A549 (cell line): ENCODE results near the gene ACR. TPM values are rescaled to one million over a fixed set of nuclear protein-coding genes. Genes with fewer than 3 reads are reported as not detected.

Source experiments
- ATAC-seq, 2 experiments: fragments of 200-7000 bp in 1 of 2; fragments of >200 bp in 1 of 2; cut with Nextera tagmentation in 1 of 2; cut with Tn5 transposase in 1 of 2; 3 replicates each; pipeline versions ENCODE4 v1.8.0 to v1.9.1; 2018 to 2020; ENCODE audit warnings: mild to moderate bottlenecking in 1 of 2, moderate library complexity in 1 of 2
- CTCF ChIA-PET: fragments of 300-600 bp; sonication (Branson Sonifier 250); formaldehyde crosslinking; extraction: SDS; loops from one replicate; lab custom pipeline; 2021; ENCODE audit warnings: antibody characterized with exemption, inconsistent platforms; lab: Yijun Ruan, JAX
- POLR2A ChIA-PET: fragments of 350-600 bp; formaldehyde crosslinking; extraction: SDS; loops from one replicate; lab custom pipeline; 2021; ENCODE audit warnings: antibody characterized with exemption, inconsistent platforms; lab: Yijun Ruan, JAX
- DNase-seq, 2 experiments: peaks; one replicate each; pipeline versions ENCODE4 v3.0.0 to v3.0.0-alpha.2; 2011 to 2016; ENCODE audit warnings: low read depth in 1 of 2, low spot score in 1 of 2
- FAIRE-seq: peaks from 2 replicates; lab custom pipeline; 2011; peaks lifted over from hg19 to GRCh38; lab: Jason Lieb, UNC
- H3K27ac ChIP-seq, 2 experiments: fragments of >200 bp; sonication (Bioruptor Twin); formaldehyde crosslinking; 3 replicates each; pipeline ENCODE4 v1.5.1; 2016 to 2017
- H3K4me1 ChIP-seq: fragments of >200 bp; sonication (Bioruptor Twin); formaldehyde crosslinking; 3 replicates; pipeline ENCODE4 v1.6.1; 2016
- H3K4me2 ChIP-seq: fragments of >200 bp; sonication (Bioruptor Twin); formaldehyde crosslinking; 3 replicates; pipeline ENCODE4 v1.6.1; 2016
- H3K4me3 ChIP-seq: fragments of >200 bp; sonication (Bioruptor Twin); formaldehyde crosslinking; 3 replicates; pipeline ENCODE4 v1.5.1; 2016
- H3K9me3 ChIP-seq: fragments of >200 bp; sonication (Bioruptor Twin); formaldehyde crosslinking; 3 replicates; pipeline ENCODE4 v1.6.1; 2016
- CBX2 ChIP-seq: fragments of 200-600 bp; sonication (generic); IDR thresholded peaks from 2 replicates; pipeline ENCODE4 v1.6.1; 2016; ENCODE audit warnings: low read depth, mild to moderate bottlenecking, borderline replicate concordance
- CHD2 ChIP-seq: fragments of 150-350 bp; IDR thresholded peaks from 2 replicates; pipeline ENCODE4 v1.6.1; 2014; ENCODE audit warnings: low read length; ENCODE audit not compliant: partially characterized antibody
- CHD4 ChIP-seq: fragments of 200-600 bp; sonication (generic); IDR thresholded peaks from 2 replicates; pipeline ENCODE4 v1.6.1; 2016; ENCODE audit warnings: antibody characterized with exemption, mild to moderate bottlenecking, borderline replicate concordance
- EHMT2 ChIP-seq: fragments of 200-600 bp; sonication (generic); IDR thresholded peaks from 2 replicates; pipeline ENCODE4 v1.6.1; 2016; ENCODE audit warnings: antibody characterized with exemption, low read depth, mild to moderate bottlenecking, moderate library complexity
- FOSB ChIP-seq: fragments of 250-450 bp; sonication (Bioruptor Pico); IDR thresholded peaks from 2 replicates; pipeline ENCODE4 v1.5.0; 2020; ENCODE audit warnings: mild to moderate bottlenecking, moderate library complexity
- HEYL ChIP-seq: fragments of 250-450 bp; sonication (Bioruptor Pico); IDR thresholded peaks from 2 replicates; pipeline ENCODE4 v1.8.0; 2021; ENCODE audit warnings: mild to moderate bottlenecking, moderate library complexity
- JUN ChIP-seq, 2 experiments: fragments of >200 bp; sonication (Bioruptor Twin); formaldehyde crosslinking; IDR thresholded peaks; 2 replicates in 1 of 2; 3 replicates in 1 of 2; pipeline ENCODE4 v1.6.1; 2016 to 2017
- JUNB ChIP-seq: fragments of >200 bp; sonication (Bioruptor Twin); formaldehyde crosslinking; IDR thresholded peaks from 2 replicates; pipeline ENCODE4 v1.6.1; 2016
- KDM5A ChIP-seq: fragments of 200-600 bp; sonication (generic); IDR thresholded peaks from 2 replicates; pipeline ENCODE4 v1.6.1; 2016; ENCODE audit warnings: antibody characterized with exemption, mild to moderate bottlenecking
- MAFK ChIP-seq: fragments of 450-650 bp; IDR thresholded peaks from 2 replicates; pipeline ENCODE4 v1.6.1; 2014; ENCODE audit not compliant: partially characterized antibody
- NFE2L2 ChIP-seq: fragments of 150-350 bp; conservative IDR thresholded peaks from 2 replicates; pipeline ENCODE4 v1.6.1; 2014; ENCODE audit warnings: low read length
- RFX5 ChIP-seq: fragments of 450-650 bp; IDR thresholded peaks from 2 replicates; pipeline ENCODE4 v1.7.1; 2014; ENCODE audit warnings: antibody characterized with exemption, mild to moderate bottlenecking, moderate library complexity
- RNF2 ChIP-seq: fragments of 200-600 bp; sonication (generic); IDR thresholded peaks from 2 replicates; pipeline ENCODE4 v1.6.1; 2016; ENCODE audit warnings: low read depth, mild to moderate bottlenecking, antibody characterized with exemption, moderate library complexity, borderline replicate concordance
- SMC3 ChIP-seq: fragments of >200 bp; sonication (Bioruptor Twin); formaldehyde crosslinking; IDR thresholded peaks from 3 replicates; pipeline ENCODE4 v1.6.1; 2018; ENCODE audit warnings: inconsistent platforms
- SREBF2 ChIP-seq: fragments of 450-650 bp; IDR thresholded peaks from 2 replicates; pipeline ENCODE4 v1.6.1; 2014; ENCODE audit warnings: mild to moderate bottlenecking, moderate library complexity
- ZFP36 ChIP-seq: fragments of 450-650 bp; IDR thresholded peaks from 2 replicates; pipeline ENCODE4 v1.6.1; 2014; ENCODE audit warnings: borderline replicate concordance; ENCODE audit not compliant: partially characterized antibody
- ZNF302 ChIP-seq: fragments of 250-450 bp; sonication (Bioruptor Pico); IDR thresholded peaks from 2 replicates; pipeline ENCODE4 v1.9.0; 2021; ENCODE audit warnings: inconsistent platforms, mild to moderate bottlenecking, moderate library complexity
- ZSCAN20 ChIP-seq: fragments of 250-450 bp; sonication (Bioruptor Pico); IDR thresholded peaks from 2 replicates; pipeline ENCODE4 v1.8.0; 2022; ENCODE audit warnings: mild to moderate bottlenecking, moderate library complexity
- WGBS: methylation state at CpG from one replicate; pipeline ENCODE4 v1.1.6; 2017; ENCODE audit errors: missing lambda C conversion rate; 5-methylcytosine and 5-hydroxymethylcytosine counted together
- polyA plus RNA-seq, 4 experiments: library from polyadenylated mRNA; depleted of rRNA in 3 of 4; stranded (reverse); fragments of >200 nt; fragmentation: RNase III in 1 of 4; extraction: RNeasy Plus Mini Kit Qiagen cat#74134 plus additional on column Dnase treatment in 1 of 4; gene quantifications; 2 replicates in 3 of 4; 3 replicates in 1 of 4; pipeline ENCODE4 v1.2.3, GENCODE V29; 2011 to 2017
- TF ChIP-seq, protein P1 (sequence below): fragments of 150-350 bp; IDR thresholded peaks from 2 replicates; pipeline ENCODE4 v1.6.1; 2014; ENCODE audit warnings: low read depth, mild to moderate bottlenecking, low read length
- TF ChIP-seq, protein P2 (sequence below): IDR thresholded peaks from 2 replicates; pipeline ENCODE4 v1.6.1; 2012; ENCODE audit warnings: low read depth, borderline replicate concordance
- TF ChIP-seq, protein P3 (sequence below): fragments of >200 bp; sonication (Bioruptor Twin); formaldehyde crosslinking; IDR thresholded peaks from 3 replicates; pipeline ENCODE4 v1.5.1; 2016

The ACR gene
- polyA plus RNA-seq, 2 of the 4 experiments (the other 2 are of a cell fraction): not detected

DNA sequence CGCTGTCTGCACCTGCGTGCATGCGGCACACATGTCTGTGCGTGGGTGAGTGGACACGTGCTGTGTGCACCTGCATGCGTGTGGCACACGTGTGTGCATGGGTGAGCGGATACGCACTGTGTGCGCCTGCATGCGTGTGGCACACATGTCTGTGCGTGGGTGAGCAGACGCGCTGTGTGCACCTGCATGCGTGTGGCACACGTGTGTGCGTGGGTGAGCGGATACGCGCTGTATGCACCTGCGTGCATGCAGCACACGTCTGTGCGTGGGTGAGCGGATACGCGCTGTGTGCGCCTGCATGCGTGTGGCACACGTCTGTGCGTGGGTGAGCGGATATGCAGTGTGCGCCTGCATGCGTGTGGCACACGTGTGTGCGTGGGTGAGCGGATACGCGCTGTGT, 27.1 kb upstream of the ACR start:
- no peak for TF ChIP-seq ZNF302 (CRISPR knock-in tag)
- TF ChIP-seq ZSCAN20: no peak
- TF ChIP-seq CHD4: no peak
- TF ChIP-seq, protein P1, sequence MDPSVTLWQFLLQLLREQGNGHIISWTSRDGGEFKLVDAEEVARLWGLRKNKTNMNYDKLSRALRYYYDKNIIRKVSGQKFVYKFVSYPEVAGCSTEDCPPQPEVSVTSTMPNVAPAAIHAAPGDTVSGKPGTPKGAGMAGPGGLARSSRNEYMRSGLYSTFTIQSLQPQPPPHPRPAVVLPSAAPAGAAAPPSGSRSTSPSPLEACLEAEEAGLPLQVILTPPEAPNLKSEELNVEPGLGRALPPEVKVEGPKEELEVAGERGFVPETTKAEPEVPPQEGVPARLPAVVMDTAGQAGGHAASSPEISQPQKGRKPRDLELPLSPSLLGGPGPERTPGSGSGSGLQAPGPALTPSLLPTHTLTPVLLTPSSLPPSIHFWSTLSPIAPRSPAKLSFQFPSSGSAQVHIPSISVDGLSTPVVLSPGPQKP: no peak
- TF ChIP-seq KDM5A: no peak
- TF ChIP-seq HEYL (CRISPR knock-in tag): no peak
- TF ChIP-seq FOSB: no peak
- no peak for TF ChIP-seq RFX5
- TF ChIP-seq EHMT2: no peak
- TF ChIP-seq, protein P2, sequence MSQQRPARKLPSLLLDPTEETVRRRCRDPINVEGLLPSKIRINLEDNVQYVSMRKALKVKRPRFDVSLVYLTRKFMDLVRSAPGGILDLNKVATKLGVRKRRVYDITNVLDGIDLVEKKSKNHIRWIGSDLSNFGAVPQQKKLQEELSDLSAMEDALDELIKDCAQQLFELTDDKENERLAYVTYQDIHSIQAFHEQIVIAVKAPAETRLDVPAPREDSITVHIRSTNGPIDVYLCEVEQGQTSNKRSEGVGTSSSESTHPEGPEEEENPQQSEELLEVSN: no peak
- TF ChIP-seq NFE2L2: no peak
- TF ChIP-seq CHD2: no peak
- TF ChIP-seq, protein P3, sequence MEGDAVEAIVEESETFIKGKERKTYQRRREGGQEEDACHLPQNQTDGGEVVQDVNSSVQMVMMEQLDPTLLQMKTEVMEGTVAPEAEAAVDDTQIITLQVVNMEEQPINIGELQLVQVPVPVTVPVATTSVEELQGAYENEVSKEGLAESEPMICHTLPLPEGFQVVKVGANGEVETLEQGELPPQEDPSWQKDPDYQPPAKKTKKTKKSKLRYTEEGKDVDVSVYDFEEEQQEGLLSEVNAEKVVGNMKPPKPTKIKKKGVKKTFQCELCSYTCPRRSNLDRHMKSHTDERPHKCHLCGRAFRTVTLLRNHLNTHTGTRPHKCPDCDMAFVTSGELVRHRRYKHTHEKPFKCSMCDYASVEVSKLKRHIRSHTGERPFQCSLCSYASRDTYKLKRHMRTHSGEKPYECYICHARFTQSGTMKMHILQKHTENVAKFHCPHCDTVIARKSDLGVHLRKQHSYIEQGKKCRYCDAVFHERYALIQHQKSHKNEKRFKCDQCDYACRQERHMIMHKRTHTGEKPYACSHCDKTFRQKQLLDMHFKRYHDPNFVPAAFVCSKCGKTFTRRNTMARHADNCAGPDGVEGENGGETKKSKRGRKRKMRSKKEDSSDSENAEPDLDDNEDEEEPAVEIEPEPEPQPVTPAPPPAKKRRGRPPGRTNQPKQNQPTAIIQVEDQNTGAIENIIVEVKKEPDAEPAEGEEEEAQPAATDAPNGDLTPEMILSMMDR: no peak
- WGBS: 93% methylated on average over 21 of the region's 38 CpGs
- DNase-seq: no peak
- H3K9me3 ChIP-seq: no peaks in the 10 kb centered on the region
- FAIRE-seq: no peak
- ATAC-seq: no peak
- H3K4me2 ChIP-seq: no peak overlapping the region
- H3K4me1 ChIP-seq: no peaks in the 10 kb centered on the region
- H3K27ac ChIP-seq: no peak overlapping the region
- ChIA-PET CTCF (no interaction called here), POLR2A (no interaction called here)
- H3K4me3 ChIP-seq: no peak overlapping the region

DNA sequence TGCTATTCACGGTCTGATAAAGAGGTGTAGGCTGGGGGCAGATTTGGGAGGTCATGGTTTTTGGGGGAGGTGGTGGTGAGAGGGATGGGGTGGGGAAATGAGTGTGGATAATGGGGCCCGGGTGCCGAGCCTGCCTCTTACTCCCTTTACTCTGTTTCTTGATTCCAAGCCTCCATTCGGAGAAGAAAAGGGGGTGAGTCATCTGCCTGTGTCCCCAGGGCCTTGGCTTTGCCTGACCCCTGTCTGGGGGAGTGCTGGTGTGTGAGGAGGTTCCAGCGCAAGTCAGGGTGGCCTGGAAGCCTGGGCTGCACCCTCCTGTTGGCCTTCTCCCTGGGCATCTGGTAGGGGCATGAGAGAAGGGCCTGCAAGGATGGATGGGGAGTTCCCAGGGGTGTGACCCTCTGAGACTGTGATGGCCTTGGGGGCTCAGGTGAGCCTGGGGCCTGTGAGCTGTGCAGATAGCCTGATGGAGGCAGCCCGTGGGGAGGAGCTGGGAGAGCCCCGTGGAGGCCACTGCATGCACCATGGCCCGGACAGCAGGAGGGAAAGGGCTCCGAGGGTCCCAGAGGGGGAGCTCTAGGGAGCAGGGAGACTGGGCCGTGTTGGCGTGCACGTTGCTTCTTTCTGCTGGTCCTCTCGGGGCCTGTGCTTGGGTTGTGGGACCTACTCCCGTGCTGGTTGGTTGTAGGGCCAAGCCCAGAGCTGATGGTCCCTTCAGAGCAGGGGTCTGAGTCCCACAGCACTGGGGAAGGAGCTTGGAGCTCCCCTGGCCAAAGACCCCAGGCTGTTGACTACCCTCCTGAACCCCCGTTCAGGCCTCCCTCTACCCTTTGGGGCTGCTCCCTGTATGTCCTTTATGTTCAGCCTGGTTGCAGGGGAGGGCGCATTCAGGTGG, 26.3 kb upstream of the ACR start:
- WGBS: 90% methylated on average over 13 of the region's 16 CpGs
- H3K4me1 ChIP-seq: no peaks in the 10 kb centered on the region
- ChIA-PET POLR2A (no interaction called here), CTCF (interaction anchor here (1.4 kb wide), 1 partner anchor 20 kb away, joined by 3 read pairs; no protein-coding TSS in a partner anchor)
- H3K9me3 ChIP-seq: no peaks in the 10 kb centered on the region
- H3K27ac ChIP-seq: no peak overlapping the region
- no peak overlapping the region for H3K4me3 ChIP-seq
- H3K4me2 ChIP-seq: no peak overlapping the region
- no peak for TF ChIP-seq SMC3
- no peak for TF ChIP-seq CBX2
- TF ChIP-seq MAFK: no peak
- no peak for TF ChIP-seq JUN (IDR thresholded peaks at IDR 0.05)
- no peak for TF ChIP-seq RNF2
- no peak for TF ChIP-seq ZFP36
- TF ChIP-seq JUNB: no peak
- TF ChIP-seq SREBF2: no peak
- TF ChIP-seq, protein P3: no peak
- no peak for TF ChIP-seq FOSB
- no peak for TF ChIP-seq KDM5A
- no peak for TF ChIP-seq EHMT2
- no peak for ATAC-seq
- no peak for DNase-seq
- FAIRE-seq: no peak
